Measurements from ENCODE around the gene CCK. TPM values are rescaled to one million over a fixed set of nuclear protein-coding genes. Genes with fewer than 3 reads are reported as not detected.

Gene CCK
- total and polyA plus RNA-seq, 10 donors = not detected

GRCh38 chr3:42298259-42298658 lies 32.3 kb upstream of the CCK start:
- DNase-seq = no peak
- no peaks in the 10 kb centered on the region for H3K27me3 ChIP-seq (replicated peaks in 1 of 7)
- H3K36me3 ChIP-seq = no peaks in the 10 kb centered on the region
- TF ChIP-seq POLR2A (IDR thresholded peaks at IDR 0.05) (no peak), POLR2AphosphoS5 (IDR thresholded peaks at IDR 0.05) (no peak)
- TF ChIP-seq, protein P1, sequence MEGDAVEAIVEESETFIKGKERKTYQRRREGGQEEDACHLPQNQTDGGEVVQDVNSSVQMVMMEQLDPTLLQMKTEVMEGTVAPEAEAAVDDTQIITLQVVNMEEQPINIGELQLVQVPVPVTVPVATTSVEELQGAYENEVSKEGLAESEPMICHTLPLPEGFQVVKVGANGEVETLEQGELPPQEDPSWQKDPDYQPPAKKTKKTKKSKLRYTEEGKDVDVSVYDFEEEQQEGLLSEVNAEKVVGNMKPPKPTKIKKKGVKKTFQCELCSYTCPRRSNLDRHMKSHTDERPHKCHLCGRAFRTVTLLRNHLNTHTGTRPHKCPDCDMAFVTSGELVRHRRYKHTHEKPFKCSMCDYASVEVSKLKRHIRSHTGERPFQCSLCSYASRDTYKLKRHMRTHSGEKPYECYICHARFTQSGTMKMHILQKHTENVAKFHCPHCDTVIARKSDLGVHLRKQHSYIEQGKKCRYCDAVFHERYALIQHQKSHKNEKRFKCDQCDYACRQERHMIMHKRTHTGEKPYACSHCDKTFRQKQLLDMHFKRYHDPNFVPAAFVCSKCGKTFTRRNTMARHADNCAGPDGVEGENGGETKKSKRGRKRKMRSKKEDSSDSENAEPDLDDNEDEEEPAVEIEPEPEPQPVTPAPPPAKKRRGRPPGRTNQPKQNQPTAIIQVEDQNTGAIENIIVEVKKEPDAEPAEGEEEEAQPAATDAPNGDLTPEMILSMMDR (IDR thresholded peaks at IDR 0.05 in 8 of 11, conservative IDR thresholded peaks at IDR 0.05 in 3 of 11) = no peak
- intact Hi-C loops (cut with DNase I; ENCODE audit: low total_unique reads) = no loop called here
- H3K4me3 ChIP-seq = no peak overlapping the region
- peaks cover 0 to 8% (median 3%) of the 10 kb centered on the region in 6 donors for H3K4me1 ChIP-seq
- WGBS, 5 donors = 63 to 85% (median 70%) methylated on average over 2 of the region's 2 CpGs
- H3K27ac ChIP-seq = no peak overlapping the region
- no peaks in the 10 kb centered on the region for H3K9me3 ChIP-seq

- Histone ChIP-seq H3K36me3 (no peaks in the 10 kb centered on the region), H3K4me1 (no peaks in the 10 kb centered on the region), H3K27ac (no peak overlapping the region), H3K4me3 (no peak overlapping the region), H3K9me3 (peaks cover 0 to 1% (median 0%) of the 10 kb centered on the region in 8 donors), H3K27me3 (replicated peaks in 1 of 7) (peaks cover 0 to 20% (median 0%) of the 10 kb centered on the region in 7 donors)
- no peak for DNase-seq
- 79 to 89% (median 86%) methylated on average over 1 of the region's 1 CpG for WGBS, 5 donors
- intact Hi-C loops (cut with DNase I; ENCODE audit: low total_unique reads) = no loop called here
- TF ChIP-seq POLR2AphosphoS5 (IDR thresholded peaks at IDR 0.05) (no peak), POLR2A (IDR thresholded peaks at IDR 0.05) (no peak)
- TF ChIP-seq, protein P1 (IDR thresholded peaks at IDR 0.05 in 8 of 11, conservative IDR thresholded peaks at IDR 0.05 in 3 of 11) = no peak
These were observed 26.0 kb upstream of the CCK start for GRCh38 chr3:42292009-42292408.

GRCh38 chr3:42290966-42291714 lies 25.2 kb upstream of the CCK start:
- no peaks in the 10 kb centered on the region for H3K36me3 ChIP-seq
- WGBS, 5 donors = 83 to 91% (median 86%) methylated on average over 5 of the region's 5 CpGs
- peaks cover 0 to 3% (median 0%) of the 10 kb centered on the region in 8 donors for H3K9me3 ChIP-seq
- H3K27me3 ChIP-seq (replicated peaks in 1 of 7) = peaks cover 0 to 21% (median 0%) of the 10 kb centered on the region in 7 donors
- no peak overlapping the region for H3K4me3 ChIP-seq
- DNase-seq = no peak
- TF ChIP-seq POLR2AphosphoS5 (IDR thresholded peaks at IDR 0.05) = no peak
- intact Hi-C loops (cut with DNase I; ENCODE audit: low total_unique reads) = no loop called here
- H3K4me1 ChIP-seq = no peaks in the 10 kb centered on the region
- no peak overlapping the region for H3K27ac ChIP-seq

GRCh38 chr3:42289026-42289425 lies 23.0 kb upstream of the CCK start:
- no peak overlapping the region for H3K4me3 ChIP-seq
- H3K9me3 ChIP-seq = peaks cover 0 to 3% (median 0%) of the 10 kb centered on the region in 8 donors
- intact Hi-C loops (cut with DNase I; ENCODE audit: low total_unique reads) = no loop called here
- H3K27me3 ChIP-seq (replicated peaks in 1 of 7) = peaks cover 0 to 21% (median 0%) of the 10 kb centered on the region in 7 donors
- TF ChIP-seq POLR2AphosphoS5 (IDR thresholded peaks at IDR 0.05) (no peak), POLR2A (IDR thresholded peaks at IDR 0.05) (no peak)
- TF ChIP-seq, protein P1 (IDR thresholded peaks at IDR 0.05 in 8 of 11, conservative IDR thresholded peaks at IDR 0.05 in 3 of 11) = no peak
- 18 to 55% (median 42%) methylated on average over 1 of the region's 1 CpG for WGBS, 5 donors
- no peak overlapping the region for H3K27ac ChIP-seq
- DNase-seq = no peak
- no peaks in the 10 kb centered on the region for H3K4me1 ChIP-seq
- no peaks in the 10 kb centered on the region for H3K36me3 ChIP-seq

Measured in spleen (tissue), 11 donors.